CD4-positive, alpha-beta T cell (primary cell): ENCODE results near the gene LCOR. TPM values are rescaled to one million over a fixed set of nuclear protein-coding genes. Genes with fewer than 3 reads are reported as not detected.

Experiments
- ATAC-seq: fragments of 200-7000 bp; cut with Tn5 transposase; one replicate; pipeline ENCODE4 v1.10.0; 2022; ENCODE audit warnings: mild to moderate bottlenecking; ENCODE audit not compliant: poor library complexity
- CTCF ChIA-PET: fragments of 350-600 bp; sonication (Branson Sonifier 250); formaldehyde crosslinking; loops from one replicate; lab custom pipeline; 2021; ENCODE audit warnings: antibody characterized with exemption, inconsistent platforms; lab: Charles Lee
- POLR2A ChIA-PET: fragments of 350-600 bp; sonication (Branson Sonifier 250); formaldehyde crosslinking; loops from one replicate; lab custom pipeline; 2021; ENCODE audit warnings: antibody characterized with exemption, inconsistent platforms; lab: Charles Lee
- DNase-seq, 14 experiments: peaks; one replicate each; pipeline ENCODE4 v3.0.0-alpha.2; 2013 to 2020; ENCODE audit warnings: mixed read lengths in 2 of 14
- H3K27ac ChIP-seq, 2 donors: one replicate each; pipeline versions ENCODE4 v1.5.1 to v1.7.0; 2013; ENCODE audit warnings: low read length in 2 of 2, low read depth in 1 of 2, mild to moderate bottlenecking in 1 of 2
- H3K27me3 ChIP-seq, 2 experiments: 1 replicate in 1 of 2; 2 replicates in 1 of 2; pipeline versions ENCODE4 v1.6.1 to v1.7.0; 2013; ENCODE audit warnings: low read length in 2 of 2, control low read depth in 1 of 2, mild to moderate bottlenecking in 1 of 2, moderate library complexity in 1 of 2; ENCODE audit not compliant: insufficient read depth in 2 of 2, control insufficient read depth in 1 of 2
- H3K36me3 ChIP-seq: one replicate; pipeline ENCODE4 v1.6.1; 2013; ENCODE audit warnings: low read length, control low read depth; ENCODE audit not compliant: insufficient read depth
- H3K4me1 ChIP-seq: one replicate; pipeline ENCODE4 v1.6.1; 2013; ENCODE audit warnings: low read length, control low read depth; ENCODE audit not compliant: insufficient read depth
- H3K4me3 ChIP-seq: one replicate; pipeline ENCODE4 v1.5.1; 2013; ENCODE audit warnings: mild to moderate bottlenecking, low read length, moderate library complexity
- H3K9me3 ChIP-seq, 2 experiments: 1 replicate in 1 of 2; 2 replicates in 1 of 2; pipeline versions ENCODE4 v1.6.1 to v1.7.0; 2013; ENCODE audit warnings: low read length in 2 of 2, mild to moderate bottlenecking in 2 of 2, control low read depth in 1 of 2, moderate library complexity in 1 of 2; ENCODE audit not compliant: control insufficient read depth in 1 of 2, insufficient read depth in 1 of 2
- H3K27ac Mint-ChIP-seq: one replicate; pipeline ENCODE4 v1.8.0; 2020; ENCODE audit warnings: mixed read lengths
- H3K27me3 Mint-ChIP-seq: one replicate; pipeline ENCODE4 v1.8.0; 2021; ENCODE audit warnings: mixed read lengths
- H3K36me3 Mint-ChIP-seq: one replicate; pipeline ENCODE4 v1.8.0; 2021; ENCODE audit warnings: low read depth, mixed read lengths
- H3K4me1 Mint-ChIP-seq: one replicate; pipeline ENCODE4 v1.8.0; 2021; ENCODE audit warnings: low read depth, mixed read lengths
- H3K4me3 Mint-ChIP-seq: one replicate; pipeline ENCODE4 v1.8.0; 2020; ENCODE audit warnings: mild to moderate bottlenecking, mixed read lengths
- H3K9me3 Mint-ChIP-seq: one replicate; pipeline ENCODE4 v1.8.0; 2020; ENCODE audit warnings: mixed read lengths
- CTCF ChIP-seq: fragments of 200-600 bp; IDR thresholded peaks from one replicate; pipeline ENCODE4 v1.8.0; 2022; ENCODE audit warnings: antibody characterized with exemption, mild to moderate bottlenecking
- intact Hi-C, 2 experiments: fragments of 100-400 bp; cut with DNase I in 1 of 2; cut with micrococcal nuclease in 1 of 2; formaldehyde crosslinking; loops; one replicate each; pipeline versions ENCODE4 v1.15.1 to v1.9.0; 2023 to 2025; cut with DNase I, micrococcal nuclease
- total RNA-seq, 174 experiments: library from RNA in 2 of 174; stranded (reverse) in 2 of 174; gene quantifications; one replicate each; pipeline ENCODE4 v1.2.3 and lab custom pipeline; 2021 to 2026

Gene LCOR
- total RNA-seq, 2 experiments from 2014 or later = 46.0 to 56.0 TPM

DNA sequence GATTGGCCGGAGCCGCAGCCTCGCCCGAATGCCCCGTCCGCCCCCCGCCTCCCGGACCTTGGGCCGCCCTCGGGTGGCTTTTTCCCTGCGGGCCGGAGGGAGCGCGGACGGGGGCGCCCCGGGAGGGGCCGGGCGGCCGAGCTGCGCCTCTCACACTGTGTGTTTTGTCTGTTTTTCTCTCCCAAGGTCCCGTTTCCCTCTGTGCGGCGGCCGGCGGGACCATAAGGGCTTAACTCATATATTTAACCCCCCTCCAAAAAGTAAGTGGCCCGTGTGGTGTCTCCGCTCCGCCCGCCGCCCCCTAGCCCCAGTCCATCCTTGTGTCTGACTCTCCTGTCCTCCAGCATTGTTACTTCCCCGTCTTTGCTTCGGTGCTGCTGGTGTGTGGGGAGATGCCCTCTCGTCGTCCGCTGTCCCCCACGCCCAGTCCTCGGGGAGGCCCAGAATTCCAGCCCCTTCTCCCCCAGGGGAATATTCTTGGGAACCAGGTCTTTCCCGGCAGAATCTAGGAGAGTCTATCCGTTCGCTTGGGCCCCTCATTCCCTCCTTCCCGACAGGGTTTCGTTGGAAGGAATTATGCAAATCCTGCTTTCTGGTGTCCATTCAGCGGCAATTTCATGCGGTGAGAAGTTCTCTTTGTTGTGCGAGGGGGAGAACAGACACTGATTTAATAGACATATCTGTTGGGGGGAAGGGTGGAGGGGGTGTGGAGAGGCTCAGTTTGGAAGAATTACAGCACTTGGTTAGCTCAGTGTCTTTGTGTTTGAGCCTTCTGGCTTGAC is 1.3 kb downstream of the LCOR start:
- ChIA-PET POLR2A (interaction anchor here (0.6 to 1.5 kb wide), 5 partner anchors 11 to 744 kb away, joined by 3 to 7 read pairs (median 3); partner anchors contain the start of gene TM9SF3), CTCF (interaction anchor here (0.8 kb wide), 1 partner anchor 36 kb away, joined by 3 read pairs; no protein-coding TSS in a partner anchor)
- peaks cover 26% of the 10 kb centered on the region for H3K36me3 Mint-ChIP-seq
- H3K4me3 Mint-ChIP-seq = peak overlapping the region; percentile 96
- H3K27ac ChIP-seq = peak overlapping the region; percentile 4 to 27
- H3K4me1 ChIP-seq = peaks cover 12% of the 10 kb centered on the region
- H3K27ac Mint-ChIP-seq = peak overlapping the region; percentile 90
- no peak for TF ChIP-seq CTCF
- H3K9me3 ChIP-seq = no peaks in the 10 kb centered on the region
- ATAC-seq = no peak
- no peaks in the 10 kb centered on the region for H3K27me3 ChIP-seq
- no peaks in the 10 kb centered on the region for H3K9me3 Mint-ChIP-seq
- intact Hi-C loops = loop anchor here (5.0 to 10.0 kb wide), 5 partner anchors 246 to 1301 kb away; partner anchors contain the start of genes MMS19 (in 1 of the 2), R3HCC1L (in 1 of the 2), TM9SF3 (in 1 of the 2) and UBTD1 (in 1 of the 2)
- DNase-seq = peak in 6 of 14 experiments; percentile 3 to 43 (median 14)
- peaks cover 65% of the 10 kb centered on the region for H3K4me1 Mint-ChIP-seq
- H3K36me3 ChIP-seq = no peaks in the 10 kb centered on the region
- H3K4me3 ChIP-seq = peak overlapping the region; percentile 71
- no peaks in the 10 kb centered on the region for H3K27me3 Mint-ChIP-seq

DNA sequence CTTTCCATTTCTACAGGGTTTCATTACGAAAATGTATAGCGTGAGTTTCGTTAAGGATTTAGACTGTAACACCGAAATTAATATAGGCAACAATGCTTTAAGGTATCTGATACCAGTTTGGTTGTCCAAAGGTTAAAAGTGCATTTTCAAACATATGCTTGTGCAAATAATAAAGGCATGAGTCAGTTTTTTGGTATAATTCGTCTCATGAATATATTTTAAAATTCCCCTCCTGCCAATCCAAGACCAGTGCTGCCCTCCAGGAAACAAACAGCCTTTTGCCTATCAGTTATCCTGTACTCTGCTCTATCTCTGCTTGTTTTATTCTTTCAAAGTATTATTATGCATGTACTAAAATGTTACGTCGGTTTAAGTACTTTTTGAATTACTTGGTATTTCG is 2.0 kb downstream of the LCOR start:
- Histone ChIP-seq H3K9me3 (no peaks in the 10 kb centered on the region), H3K4me1 (peaks cover 12% of the 10 kb centered on the region), H3K27me3 (no peaks in the 10 kb centered on the region), H3K36me3 (no peaks in the 10 kb centered on the region), H3K4me3 (no peak overlapping the region), H3K27ac (no peak overlapping the region)
- Mint-ChIP-seq H3K4me3 (peak overlapping the region; percentile 96), H3K4me1 (peaks cover 72% of the 10 kb centered on the region), H3K27me3 (no peaks in the 10 kb centered on the region), H3K9me3 (no peaks in the 10 kb centered on the region), H3K36me3 (peaks cover 28% of the 10 kb centered on the region), H3K27ac (peak overlapping the region; percentile 90)
- ATAC-seq = no peak
- POLR2A ChIA-PET = no interaction called here
- intact Hi-C loops = loop anchor here (5.0 to 10.0 kb wide), 5 partner anchors 247 to 1301 kb away; partner anchors contain the start of genes MMS19 (in 1 of the 2), R3HCC1L (in 1 of the 2), TM9SF3 (in 1 of the 2) and UBTD1 (in 1 of the 2)
- CTCF ChIA-PET = no interaction called here
- TF ChIP-seq CTCF = no peak
- DNase-seq = no peak

GRCh38 chr10:96835899-96836298 is 3.8 kb downstream of the LCOR start:
- no peak for TF ChIP-seq CTCF
- Mint-ChIP-seq H3K27ac (peak overlapping the region; percentile 1), H3K4me1 (peaks cover 77% of the 10 kb centered on the region), H3K36me3 (peaks cover 28% of the 10 kb centered on the region), H3K4me3 (peak overlapping the region; percentile 76), H3K9me3 (no peaks in the 10 kb centered on the region), H3K27me3 (no peaks in the 10 kb centered on the region)
- ATAC-seq = no peak
- Histone ChIP-seq H3K4me3 (no peak overlapping the region), H3K4me1 (peaks cover 17% of the 10 kb centered on the region), H3K36me3 (no peaks in the 10 kb centered on the region), H3K27me3 (no peaks in the 10 kb centered on the region), H3K9me3 (no peaks in the 10 kb centered on the region), H3K27ac (no peak overlapping the region)
- intact Hi-C loops = loop anchor here (5.0 to 10.0 kb wide), 3 partner anchors 461 to 1299 kb away; partner anchors contain the start of gene R3HCC1L (in 1 of the 2)
- DNase-seq = no peak
- ChIA-PET POLR2A (no interaction called here), CTCF (no interaction called here)
